Epithelial cell of proximal tubule (primary cell): ENCODE measurements around the gene ATP5ME. TPM values are rescaled to one million over a fixed set of nuclear protein-coding genes. Genes with fewer than 3 reads are reported as not detected.

Experiments used
- DNase-seq: peaks from one replicate; pipeline ENCODE4 v3.0.0-alpha.2; 2011; ENCODE audit warnings: low read depth
- H3K4me3 ChIP-seq: 2 replicates; pipeline ENCODE4 v1.5.1; 2011; ENCODE audit warnings: low read depth, mild to moderate bottlenecking, low read length
- CTCF ChIP-seq: conservative IDR thresholded peaks from 2 replicates; pipeline ENCODE4 v1.5.1; 2012; ENCODE audit warnings: low read depth, mild to moderate bottlenecking, low read length
- total RNA-seq: library from RNA; depleted of rRNA; stranded (reverse); fragments of >200 nt; gene quantifications from 2 replicates; pipeline ENCODE4 v1.2.3, GENCODE V29; 2015

ATP5ME gene
- total RNA-seq, 1 donor from 2014 or later = 192 TPM

DNA sequence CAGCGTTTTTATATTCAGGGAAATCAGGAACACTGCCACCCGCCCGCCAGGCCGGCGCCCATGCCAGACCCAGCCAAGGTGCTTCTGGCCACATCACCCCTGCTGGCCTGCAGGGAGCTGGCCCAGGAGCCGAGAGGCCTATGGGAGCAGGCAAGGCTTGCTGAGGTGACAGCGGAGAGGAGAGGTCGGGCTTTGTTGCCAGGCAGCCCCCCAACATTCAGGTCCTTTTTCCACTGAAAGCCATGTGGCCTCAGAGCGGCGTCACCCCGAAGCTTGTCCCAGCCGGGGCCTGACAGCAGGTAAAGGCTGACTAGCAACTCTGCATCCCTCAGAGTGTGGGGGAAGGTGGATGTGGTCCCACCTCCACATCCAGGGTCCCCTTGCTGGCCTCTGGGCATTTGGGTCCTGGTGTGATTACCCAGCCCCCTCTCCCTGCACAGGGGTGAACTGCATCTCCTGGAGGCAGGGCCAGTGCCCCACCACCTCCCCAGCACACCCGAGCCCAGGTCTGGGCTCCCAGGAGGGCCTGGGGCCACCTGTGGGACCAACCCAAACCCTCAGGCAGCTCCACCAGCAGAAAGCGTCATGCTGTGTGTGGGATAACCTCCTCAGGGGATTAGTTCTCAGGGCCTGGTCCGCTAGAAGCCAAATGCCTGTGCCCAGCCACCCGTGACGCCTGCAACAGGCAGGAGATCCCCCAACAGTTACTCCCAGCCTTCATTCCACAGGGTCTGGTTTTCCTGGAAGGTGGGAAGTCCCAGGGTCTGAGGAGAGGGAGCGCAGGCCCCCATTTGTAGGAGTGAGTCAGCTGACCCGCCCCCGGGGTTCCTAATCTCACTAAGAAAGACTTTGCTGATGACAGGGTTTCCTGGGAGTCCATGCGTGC, 49.1 kb downstream of the ATP5ME start, which contains the start of gene PDE6B:
TSS of gene PDE6B (plus strand) at position 869 of the 886 bp plus-strand sequence. CDS start 54 bp downstream, outside the sequence.
- peak; percentile 10 for TF ChIP-seq CTCF
- peak within 1 kb of the TSS; percentile 15 for H3K4me3 ChIP-seq
- peak; percentile 51 for DNase-seq

DNA sequence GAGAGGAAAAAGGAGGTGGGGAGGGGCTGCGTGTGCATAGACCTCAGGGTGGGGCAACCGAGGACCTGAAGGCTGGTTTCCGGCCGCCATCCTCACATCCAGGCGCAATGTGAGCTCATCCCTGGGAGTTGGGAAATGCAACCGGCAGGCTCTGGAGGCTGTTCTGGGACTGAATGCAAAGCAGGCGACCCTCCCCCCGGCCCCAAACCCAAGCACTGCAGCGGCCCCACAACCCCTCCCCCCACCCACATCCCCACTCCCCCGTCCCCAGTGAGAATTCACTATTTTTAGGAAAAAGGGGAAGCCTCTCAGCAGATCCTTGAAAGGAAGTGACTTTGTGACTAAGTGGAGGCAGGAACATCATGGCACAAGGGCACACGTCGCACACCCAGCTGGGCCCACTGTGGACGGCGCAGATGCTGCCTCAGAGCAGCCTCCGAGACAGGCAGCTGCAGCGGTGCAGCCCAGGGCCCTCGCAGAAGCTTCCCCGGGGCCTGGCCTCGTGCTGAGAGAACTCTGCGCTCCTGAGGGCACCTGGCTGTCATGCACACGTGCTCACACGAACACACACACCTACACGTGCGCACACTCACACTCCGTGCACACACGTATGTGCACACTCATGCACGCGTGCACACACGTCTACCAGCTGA, 50.0 kb downstream of the ATP5ME start:
- no peak for TF ChIP-seq CTCF
- DNase-seq = no peak
- no peak overlapping the region for H3K4me3 ChIP-seq

GRCh38 chr4:622996-623913, 50.8 kb downstream of the ATP5ME start:
- TF ChIP-seq CTCF = no peak
- DNase-seq = no peak
- no peak overlapping the region for H3K4me3 ChIP-seq

Other genes with a start within 250 kb of the ATP5ME start
- 10.3 and 18.5 TPM in 2 replicates for gene ZNF721, start 175.1 kb downstream of the ATP5ME start, total RNA-seq
- gene PIGG, start 175.1 kb downstream of the ATP5ME start, total RNA-seq = 32.3 and 38.6 TPM in 2 replicates
- gene TMEM271, start 98.0 kb downstream of the ATP5ME start, total RNA-seq = not detected in 2 replicates
- gene PDE6B, start 48.7 kb downstream of the ATP5ME start, total RNA-seq = 4.1 and 5.7 TPM in 2 replicates
- 4.0 and 6.3 TPM in 2 replicates for gene MYL5, start 266 bp upstream of the ATP5ME start, total RNA-seq
- gene SLC49A3, start 14.9 kb upstream of the ATP5ME start, total RNA-seq = 2.9 and 4.1 TPM in 2 replicates
- 34.6 and 35.2 TPM in 2 replicates for gene PCGF3, start 31.6 kb upstream of the ATP5ME start, total RNA-seq
- 0.81 TPM in 1 of 2 replicates, not detected in the other for gene CPLX1, start 151.9 kb upstream of the ATP5ME start, total RNA-seq